Loucy (cell line): ENCODE results near the gene ELOA.

Experiments used
- CTCF ChIP-seq: fragments of 200-600 bp; sonication (generic); conservative IDR thresholded peaks from 2 replicates; pipeline ENCODE4 v1.5.1; 2014; ENCODE audit warnings: mild to moderate bottlenecking, antibody characterized with exemption, low read length
- EZH2phosphoT487 ChIP-seq: fragments of 200-600 bp; IDR thresholded peaks from 2 replicates; pipeline ENCODE4 v1.6.1; 2018; ENCODE audit warnings: antibody characterized with exemption, mild to moderate bottlenecking, moderate library complexity, borderline replicate concordance

DNA sequence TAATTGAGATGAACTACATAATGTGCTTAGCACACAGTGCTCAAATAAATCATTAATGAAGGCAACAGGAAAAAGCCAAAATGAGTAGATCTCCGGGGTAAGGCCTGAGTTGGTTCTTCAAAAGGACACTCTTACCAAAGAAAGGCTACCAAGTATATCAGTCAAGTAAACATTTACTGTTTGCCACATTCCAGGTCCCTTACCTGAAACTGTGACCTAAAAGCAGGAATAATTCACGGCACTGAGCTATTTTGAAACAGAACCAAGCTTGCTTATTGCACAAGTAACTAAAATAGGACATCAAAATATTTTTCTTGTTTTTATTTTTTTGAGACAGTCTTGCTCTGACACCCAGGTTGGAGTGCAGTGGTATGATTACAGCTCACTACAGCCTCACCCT lies 32.9 kb downstream of the ELOA start:
- TF ChIP-seq CTCF (no peak), EZH2phosphoT487 (no peak)
